Astrocyte (in vitro differentiated cells and primary cell): ENCODE results near the gene GPHN. TPM values are rescaled to one million over a fixed set of nuclear protein-coding genes. Genes with fewer than 3 reads are reported as not detected.

Experiments
- DNase-seq: peaks from one replicate; pipeline ENCODE4 v3.0.0-alpha.2; 2010; ENCODE audit warnings: low read depth
- FAIRE-seq: peaks from 2 replicates; lab custom pipeline; 2011; peaks lifted over from hg19 to GRCh38; lab: Jason Lieb, UNC
- H2AFZ ChIP-seq: 2 replicates; pipeline ENCODE4 v1.6.0; 2012; ENCODE audit warnings: low read depth, low read length, inconsistent platforms
- H3K27ac ChIP-seq: 2 replicates; pipeline ENCODE4 v1.5.1; 2011; ENCODE audit warnings: low read depth, low read length, inconsistent platforms
- H3K27me3 ChIP-seq: 2 replicates; pipeline ENCODE4 v1.6.0; 2011; ENCODE audit warnings: low read length, inconsistent platforms; ENCODE audit not compliant: insufficient read depth
- H3K36me3 ChIP-seq: 2 replicates; pipeline ENCODE4 v1.5.1; 2011; ENCODE audit warnings: low read length, inconsistent platforms; ENCODE audit not compliant: insufficient read depth
- H3K4me1 ChIP-seq: 2 replicates; pipeline ENCODE4 v1.5.1; 2011; ENCODE audit warnings: low read length, inconsistent platforms; ENCODE audit not compliant: insufficient read depth
- H3K4me2 ChIP-seq: 2 replicates; pipeline ENCODE4 v1.6.0; 2012; ENCODE audit warnings: low read length, inconsistent platforms
- H3K4me3 ChIP-seq: 2 replicates; pipeline ENCODE4 v1.5.1; 2011; ENCODE audit warnings: low read depth, mild to moderate bottlenecking, low read length, inconsistent platforms; ENCODE audit not compliant: insufficient read depth
- H3K79me2 ChIP-seq: 2 replicates; pipeline ENCODE4 v1.6.0; 2012; ENCODE audit warnings: mild to moderate bottlenecking, low read length, inconsistent platforms; ENCODE audit not compliant: insufficient read depth
- H3K9ac ChIP-seq: 2 replicates; pipeline ENCODE4 v1.6.0; 2012; ENCODE audit warnings: mild to moderate bottlenecking, low read length, inconsistent platforms
- H3K9me3 ChIP-seq: 2 replicates; pipeline ENCODE4 v1.5.1; 2012; ENCODE audit warnings: low read depth, mild to moderate bottlenecking, low read length, inconsistent platforms; ENCODE audit not compliant: insufficient read depth
- H4K20me1 ChIP-seq: 2 replicates; pipeline ENCODE4 v1.6.0; 2012; ENCODE audit warnings: low read length, inconsistent platforms; ENCODE audit not compliant: insufficient read depth
- H3K27ac Mint-ChIP-seq: one replicate; pipeline ENCODE4 v1.8.0; 2021; ENCODE audit warnings: mild to moderate bottlenecking, mixed read lengths; ENCODE audit not compliant: unreplicated experiment
- H3K27me3 Mint-ChIP-seq: one replicate; pipeline ENCODE4 v1.8.0; 2021; ENCODE audit warnings: low read depth, mixed read lengths; ENCODE audit not compliant: unreplicated experiment
- H3K36me3 Mint-ChIP-seq: one replicate; pipeline ENCODE4 v1.8.0; 2021; ENCODE audit warnings: low read depth, mixed read lengths; ENCODE audit not compliant: unreplicated experiment
- H3K4me1 Mint-ChIP-seq: one replicate; pipeline ENCODE4 v1.8.0; 2021; ENCODE audit warnings: low read depth, mixed read lengths; ENCODE audit not compliant: unreplicated experiment
- H3K4me3 Mint-ChIP-seq: one replicate; pipeline ENCODE4 v1.8.0; 2021; ENCODE audit warnings: mild to moderate bottlenecking, moderate library complexity, mixed read lengths; ENCODE audit not compliant: unreplicated experiment
- H3K9me3 Mint-ChIP-seq: one replicate; pipeline ENCODE4 v1.8.0; 2021; ENCODE audit warnings: mild to moderate bottlenecking, mixed read lengths; ENCODE audit not compliant: unreplicated experiment
- EZH2 ChIP-seq: IDR thresholded peaks from 2 replicates; pipeline ENCODE4 v1.6.1; 2012; ENCODE audit warnings: mild to moderate bottlenecking, low read length, inconsistent platforms; ENCODE audit not compliant: insufficient read depth
- total RNA-seq: library from RNA; stranded (reverse); gene quantifications from 2 replicates; pipeline ENCODE4 v1.2.1, GENCODE V29; 2021
- TF ChIP-seq, protein P1 (sequence below): IDR thresholded peaks from 2 replicates; pipeline ENCODE4 v1.5.1; 2011; ENCODE audit warnings: low read depth, mild to moderate bottlenecking, inconsistent platforms, low read length, moderate library complexity; ENCODE audit not compliant: insufficient read depth

GPHN gene
- total RNA-seq, 1 donor from 2014 or later = 6.9 TPM

GRCh38 chr14:66979101-66979974, 471.4 kb downstream of the GPHN start:
- Histone ChIP-seq H3K9me3 (no peaks in the 10 kb centered on the region), H3K9ac (no peak overlapping the region), H3K4me2 (no peak overlapping the region), H3K27me3 (no peaks in the 10 kb centered on the region), H2AFZ (no peak overlapping the region), H3K79me2 (no peaks in the 10 kb centered on the region), H3K27ac (no peak overlapping the region), H4K20me1 (no peaks in the 10 kb centered on the region), H3K36me3 (no peaks in the 10 kb centered on the region), H3K4me3 (no peak overlapping the region), H3K4me1 (no peaks in the 10 kb centered on the region)
- no peaks in the 10 kb centered on the region for H3K9me3 Mint-ChIP-seq
- H3K27ac Mint-ChIP-seq = no peak overlapping the region
- DNase-seq = no peak
- no peak for TF ChIP-seq EZH2
- TF ChIP-seq, protein P1, sequence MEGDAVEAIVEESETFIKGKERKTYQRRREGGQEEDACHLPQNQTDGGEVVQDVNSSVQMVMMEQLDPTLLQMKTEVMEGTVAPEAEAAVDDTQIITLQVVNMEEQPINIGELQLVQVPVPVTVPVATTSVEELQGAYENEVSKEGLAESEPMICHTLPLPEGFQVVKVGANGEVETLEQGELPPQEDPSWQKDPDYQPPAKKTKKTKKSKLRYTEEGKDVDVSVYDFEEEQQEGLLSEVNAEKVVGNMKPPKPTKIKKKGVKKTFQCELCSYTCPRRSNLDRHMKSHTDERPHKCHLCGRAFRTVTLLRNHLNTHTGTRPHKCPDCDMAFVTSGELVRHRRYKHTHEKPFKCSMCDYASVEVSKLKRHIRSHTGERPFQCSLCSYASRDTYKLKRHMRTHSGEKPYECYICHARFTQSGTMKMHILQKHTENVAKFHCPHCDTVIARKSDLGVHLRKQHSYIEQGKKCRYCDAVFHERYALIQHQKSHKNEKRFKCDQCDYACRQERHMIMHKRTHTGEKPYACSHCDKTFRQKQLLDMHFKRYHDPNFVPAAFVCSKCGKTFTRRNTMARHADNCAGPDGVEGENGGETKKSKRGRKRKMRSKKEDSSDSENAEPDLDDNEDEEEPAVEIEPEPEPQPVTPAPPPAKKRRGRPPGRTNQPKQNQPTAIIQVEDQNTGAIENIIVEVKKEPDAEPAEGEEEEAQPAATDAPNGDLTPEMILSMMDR = no peak
- no peak for FAIRE-seq
- peaks cover 3% of the 10 kb centered on the region for H3K4me1 Mint-ChIP-seq
- H3K4me3 Mint-ChIP-seq = no peak overlapping the region
- no peaks in the 10 kb centered on the region for H3K36me3 Mint-ChIP-seq
- no peaks in the 10 kb centered on the region for H3K27me3 Mint-ChIP-seq

DNA sequence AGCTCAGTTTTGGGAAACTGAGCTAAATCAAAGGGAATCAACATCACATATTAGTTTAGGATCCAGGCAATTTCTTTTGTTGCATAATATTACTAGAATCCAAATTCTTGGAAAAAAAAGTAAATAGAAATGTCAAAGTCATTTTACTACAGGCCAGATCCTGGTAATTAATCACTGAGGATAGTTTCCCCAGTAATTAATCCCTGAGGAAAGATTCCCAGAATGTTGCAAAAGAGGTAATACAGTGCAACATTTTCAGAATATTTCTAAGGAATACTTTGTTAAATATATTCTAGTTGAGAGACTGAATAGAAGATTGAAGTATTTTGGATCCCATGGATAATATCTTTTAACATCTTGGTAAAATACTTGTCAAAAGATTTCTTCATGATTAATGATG, 474.3 kb downstream of the GPHN start:
- H3K4me3 Mint-ChIP-seq = no peak overlapping the region
- H3K79me2 ChIP-seq = no peaks in the 10 kb centered on the region
- H3K4me2 ChIP-seq = no peak overlapping the region
- no peaks in the 10 kb centered on the region for H3K4me1 ChIP-seq
- no peak for TF ChIP-seq EZH2
- TF ChIP-seq, protein P1 = no peak
- no peaks in the 10 kb centered on the region for H4K20me1 ChIP-seq
- no peaks in the 10 kb centered on the region for H3K27me3 ChIP-seq
- no peak overlapping the region for H2AFZ ChIP-seq
- H3K9me3 ChIP-seq = no peaks in the 10 kb centered on the region
- H3K36me3 Mint-ChIP-seq = no peaks in the 10 kb centered on the region
- no peaks in the 10 kb centered on the region for H3K27me3 Mint-ChIP-seq
- H3K9me3 Mint-ChIP-seq = no peaks in the 10 kb centered on the region
- H3K9ac ChIP-seq = no peak overlapping the region
- FAIRE-seq = no peak
- no peaks in the 10 kb centered on the region for H3K36me3 ChIP-seq
- H3K4me3 ChIP-seq = no peak overlapping the region
- no peak for DNase-seq
- no peak overlapping the region for H3K27ac Mint-ChIP-seq
- H3K27ac ChIP-seq = no peak overlapping the region
- H3K4me1 Mint-ChIP-seq = no peaks in the 10 kb centered on the region

DNA sequence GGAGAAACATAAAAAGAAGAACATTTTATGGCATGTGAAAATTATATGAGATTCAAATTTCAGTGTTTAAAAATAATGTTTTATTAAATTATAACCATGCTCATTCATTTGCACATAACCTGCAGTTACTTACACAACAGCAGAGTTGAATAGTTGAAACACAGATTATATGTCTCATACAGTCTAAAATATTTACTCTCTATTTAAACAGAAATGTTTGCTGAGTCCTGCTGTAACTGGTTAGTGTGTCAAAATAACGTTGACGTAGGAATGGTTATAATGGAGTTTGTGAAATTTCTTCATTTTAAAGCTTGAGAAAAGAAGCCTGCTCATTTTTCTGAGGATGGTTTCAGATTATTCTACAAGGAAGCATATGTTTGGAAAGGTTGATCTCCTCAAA, 484.8 kb downstream of the GPHN start:
- no peak for DNase-seq
- no peak for FAIRE-seq
- Histone ChIP-seq H4K20me1 (no peaks in the 10 kb centered on the region), H3K36me3 (no peaks in the 10 kb centered on the region), H2AFZ (no peak overlapping the region), H3K27ac (no peak overlapping the region), H3K9ac (no peak overlapping the region), H3K9me3 (no peaks in the 10 kb centered on the region), H3K4me2 (no peak overlapping the region), H3K79me2 (no peaks in the 10 kb centered on the region), H3K4me3 (no peak overlapping the region), H3K27me3 (no peaks in the 10 kb centered on the region), H3K4me1 (no peaks in the 10 kb centered on the region)
- H3K36me3 Mint-ChIP-seq = no peaks in the 10 kb centered on the region
- no peaks in the 10 kb centered on the region for H3K4me1 Mint-ChIP-seq
- TF ChIP-seq EZH2 = no peak
- no peak overlapping the region for H3K27ac Mint-ChIP-seq
- no peaks in the 10 kb centered on the region for H3K9me3 Mint-ChIP-seq
- H3K4me3 Mint-ChIP-seq = no peak overlapping the region
- H3K27me3 Mint-ChIP-seq = no peaks in the 10 kb centered on the region
